ENCODE data around the gene CNNM4. TPM values are rescaled to one million over a fixed set of nuclear protein-coding genes. Genes with fewer than 3 reads are reported as not detected.

CNNM4 gene
- total RNA-seq, 1 experiment from 2014 or later, result 28.3 TPM

GRCh38 chr2:96768083-96768561, 7.4 kb downstream of the CNNM4 start:
- Mint-ChIP-seq H3K36me3 (ENCODE audit: insufficient read depth, unreplicated experiment) (peaks cover 18% of the 10 kb centered on the region), H3K9me3 (ENCODE audit: unreplicated experiment) (no peaks in the 10 kb centered on the region), H3K27ac (ENCODE audit: unreplicated experiment) (no peak overlapping the region), H3K27me3 (ENCODE audit: insufficient read depth, unreplicated experiment) (no peaks in the 10 kb centered on the region), H3K4me1 (ENCODE audit: low read depth, unreplicated experiment) (peaks cover 65% of the 10 kb centered on the region), H3K4me3 (ENCODE audit: unreplicated experiment) (no peak overlapping the region)
- TF ChIP-seq, protein P1, sequence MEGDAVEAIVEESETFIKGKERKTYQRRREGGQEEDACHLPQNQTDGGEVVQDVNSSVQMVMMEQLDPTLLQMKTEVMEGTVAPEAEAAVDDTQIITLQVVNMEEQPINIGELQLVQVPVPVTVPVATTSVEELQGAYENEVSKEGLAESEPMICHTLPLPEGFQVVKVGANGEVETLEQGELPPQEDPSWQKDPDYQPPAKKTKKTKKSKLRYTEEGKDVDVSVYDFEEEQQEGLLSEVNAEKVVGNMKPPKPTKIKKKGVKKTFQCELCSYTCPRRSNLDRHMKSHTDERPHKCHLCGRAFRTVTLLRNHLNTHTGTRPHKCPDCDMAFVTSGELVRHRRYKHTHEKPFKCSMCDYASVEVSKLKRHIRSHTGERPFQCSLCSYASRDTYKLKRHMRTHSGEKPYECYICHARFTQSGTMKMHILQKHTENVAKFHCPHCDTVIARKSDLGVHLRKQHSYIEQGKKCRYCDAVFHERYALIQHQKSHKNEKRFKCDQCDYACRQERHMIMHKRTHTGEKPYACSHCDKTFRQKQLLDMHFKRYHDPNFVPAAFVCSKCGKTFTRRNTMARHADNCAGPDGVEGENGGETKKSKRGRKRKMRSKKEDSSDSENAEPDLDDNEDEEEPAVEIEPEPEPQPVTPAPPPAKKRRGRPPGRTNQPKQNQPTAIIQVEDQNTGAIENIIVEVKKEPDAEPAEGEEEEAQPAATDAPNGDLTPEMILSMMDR (IDR thresholded peaks at IDR 0.05; ENCODE audit: insufficient read depth in 1 of 2, low read depth in 1 of 2, low read length in 1 of 2, severe bottlenecking in 1 of 2, unreplicated experiment in 1 of 2), result no peak
- ChIA-PET POLR2A (no interaction called here), CTCF (interaction anchor here (1.2 kb wide), 1 partner anchor 20 kb away, joined by 4 read pairs; no protein-coding TSS in a partner anchor)
- Histone ChIP-seq H3K4me3 (ENCODE audit: low read depth, low read length) (no peak overlapping the region), H3K27me3 (replicated peaks; ENCODE audit: control insufficient read depth, insufficient read depth, low read length) (no peaks in the 10 kb centered on the region), H3K4me1 (peaks cover 52% of the 10 kb centered on the region), H3K36me3 (ENCODE audit: control insufficient read depth, insufficient read depth, low read length) (peaks cover 1% of the 10 kb centered on the region; the same call in 1 of the 2 replicates), H3K9me3 (no peaks in the 10 kb centered on the region)
- intact Hi-C loops (cut with micrococcal nuclease; ENCODE audit: unreplicated experiment), result no loop called here
- DNase-seq, result no peak
- no TSS peak for BruUV-seq (replicated peaks)

- intact Hi-C loops (cut with micrococcal nuclease; ENCODE audit: unreplicated experiment), result no loop called here
- Histone ChIP-seq H3K9me3 (no peaks in the 10 kb centered on the region), H3K27me3 (replicated peaks; ENCODE audit: control insufficient read depth, insufficient read depth, low read length) (no peaks in the 10 kb centered on the region), H3K36me3 (ENCODE audit: control insufficient read depth, insufficient read depth, low read length) (peaks cover 1% of the 10 kb centered on the region; the same call in 1 of the 2 replicates), H3K4me1 (peaks cover 39% of the 10 kb centered on the region), H3K4me3 (ENCODE audit: low read depth, low read length) (no peak overlapping the region)
- BruUV-seq (replicated peaks), result no TSS peak
- ChIA-PET POLR2A (no interaction called here), CTCF (no interaction called here)
- peak overlapping the region; percentile 47 for H3K27ac Mint-ChIP-seq (ENCODE audit: unreplicated experiment)
- TF ChIP-seq, protein P1 (IDR thresholded peaks at IDR 0.05; ENCODE audit: insufficient read depth in 1 of 2, low read depth in 1 of 2, low read length in 1 of 2, severe bottlenecking in 1 of 2, unreplicated experiment in 1 of 2), result no peak
- DNase-seq, result no peak
- H3K27me3 Mint-ChIP-seq (ENCODE audit: insufficient read depth, unreplicated experiment), result no peaks in the 10 kb centered on the region
- peaks cover 50% of the 10 kb centered on the region for H3K4me1 Mint-ChIP-seq (ENCODE audit: low read depth, unreplicated experiment)
- peaks cover 18% of the 10 kb centered on the region for H3K36me3 Mint-ChIP-seq (ENCODE audit: insufficient read depth, unreplicated experiment)
- no peaks in the 10 kb centered on the region for H3K9me3 Mint-ChIP-seq (ENCODE audit: unreplicated experiment)
- H3K4me3 Mint-ChIP-seq (ENCODE audit: unreplicated experiment), result no peak overlapping the region
Observed at GRCh38 chr2:96769814-96770213, 9.1 kb downstream of the CNNM4 start.

DNA sequence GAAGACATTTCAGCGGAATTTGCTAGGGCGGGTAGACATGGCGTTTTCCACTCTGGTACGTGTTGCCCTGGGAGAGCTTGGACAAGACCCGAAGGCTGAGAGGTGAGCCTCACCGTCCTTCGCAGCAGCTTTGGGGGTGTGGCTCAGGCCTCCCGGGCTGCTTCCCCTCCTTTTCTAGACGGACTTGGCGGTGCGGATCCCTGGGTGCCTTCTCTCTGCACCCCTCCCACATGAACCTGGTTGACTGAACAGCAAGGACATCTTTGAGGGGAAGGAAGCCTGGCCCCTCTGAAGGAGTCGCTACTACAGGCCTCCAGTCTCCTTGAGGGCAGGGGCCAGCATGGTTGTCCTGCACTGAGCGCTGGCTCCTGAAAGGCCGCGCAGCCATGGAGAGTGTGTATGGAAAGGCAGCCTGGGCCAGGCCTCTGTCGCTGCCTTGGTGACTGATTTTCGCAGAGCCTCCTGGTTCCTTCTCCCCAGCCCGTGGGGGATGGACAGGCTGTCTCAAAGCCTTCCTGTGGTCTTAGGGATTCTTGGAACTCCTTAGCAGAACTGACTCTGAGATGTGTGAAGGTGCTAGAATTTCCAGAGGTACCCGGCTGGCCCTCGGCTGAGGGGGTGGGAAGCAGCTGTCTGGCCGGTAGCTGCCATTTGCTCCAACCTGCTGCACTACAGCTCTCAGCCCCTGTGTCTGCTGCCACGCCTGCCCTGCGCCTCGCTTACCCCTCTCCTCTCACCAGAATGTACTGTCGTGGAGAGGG, 9.9 kb downstream of the CNNM4 start:
- Mint-ChIP-seq H3K4me3 (ENCODE audit: unreplicated experiment) (no peak overlapping the region), H3K4me1 (ENCODE audit: low read depth, unreplicated experiment) (peaks cover 50% of the 10 kb centered on the region), H3K36me3 (ENCODE audit: insufficient read depth, unreplicated experiment) (peaks cover 18% of the 10 kb centered on the region), H3K9me3 (ENCODE audit: unreplicated experiment) (no peaks in the 10 kb centered on the region), H3K27ac (ENCODE audit: unreplicated experiment) (peak overlapping the region; percentile 47), H3K27me3 (ENCODE audit: insufficient read depth, unreplicated experiment) (no peaks in the 10 kb centered on the region)
- Histone ChIP-seq H3K4me1 (peaks cover 39% of the 10 kb centered on the region), H3K9me3 (no peaks in the 10 kb centered on the region), H3K36me3 (ENCODE audit: control insufficient read depth, insufficient read depth, low read length) (no peaks in the 10 kb centered on the region), H3K4me3 (ENCODE audit: low read depth, low read length) (no peak overlapping the region), H3K27me3 (replicated peaks; ENCODE audit: control insufficient read depth, insufficient read depth, low read length) (no peaks in the 10 kb centered on the region)
- no TSS peak for BruUV-seq (replicated peaks)
- intact Hi-C loops (cut with micrococcal nuclease; ENCODE audit: unreplicated experiment), result no loop called here
- POLR2A ChIA-PET, result no interaction called here
- CTCF ChIA-PET, result no interaction called here
- TF ChIP-seq, protein P1 (IDR thresholded peaks at IDR 0.05; ENCODE audit: insufficient read depth in 1 of 2, low read depth in 1 of 2, low read length in 1 of 2, severe bottlenecking in 1 of 2, unreplicated experiment in 1 of 2), result no peak
- DNase-seq, result no peak
